ENCODE data around the gene WHRN. TPM values are rescaled to one million over a fixed set of nuclear protein-coding genes. Genes with fewer than 3 reads are reported as not detected.

Gene WHRN
- total RNA-seq, 2 experiments from 2014 or later: 19.9 to 20.5 TPM

DNA sequence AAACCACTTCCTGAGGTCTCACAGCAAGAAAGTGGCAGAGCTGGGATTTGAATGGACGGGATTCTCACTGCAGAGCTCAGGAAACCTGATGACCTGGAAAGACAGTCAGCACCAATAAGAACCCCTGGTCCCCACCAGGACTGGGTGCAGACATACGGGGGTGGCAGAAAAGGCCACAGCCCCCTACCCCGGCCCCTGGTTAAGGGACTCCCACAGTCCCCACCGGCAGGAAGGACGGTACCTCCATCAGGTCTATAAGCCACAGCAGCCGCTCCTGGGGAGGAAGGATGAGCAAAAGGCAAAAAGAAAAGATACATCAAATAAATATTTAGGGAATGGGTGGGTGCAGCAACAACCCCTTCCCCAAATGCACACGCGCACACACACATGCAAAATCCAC is 85.5 kb downstream of the WHRN start:
- H3K27me3 Mint-ChIP-seq: no peaks in the 10 kb centered on the region
- no peak overlapping the region for H3K27ac Mint-ChIP-seq
- no peaks in the 10 kb centered on the region for H3K9me3 Mint-ChIP-seq
- CTCF ChIA-PET: no interaction called here
- DNase-seq: no peak
- H3K36me3 Mint-ChIP-seq (ENCODE audit: low read depth): no peaks in the 10 kb centered on the region
- Histone ChIP-seq H3K27ac (ENCODE audit: low read depth in 1 of 2, low read length in 2 of 2) (no peak overlapping the region), H3K4me3 (ENCODE audit: low read length) (no peak overlapping the region), H3K4me1 (ENCODE audit: insufficient read depth, low read length) (peaks cover 14% of the 10 kb centered on the region), H3K9me3 (ENCODE audit: control insufficient read depth in 1 of 2, insufficient read depth in 1 of 2, low read length in 2 of 2) (no peaks in the 10 kb centered on the region), H3K27me3 (ENCODE audit: control insufficient read depth in 1 of 2, insufficient read depth in 2 of 2, low read length in 2 of 2) (no peaks in the 10 kb centered on the region), H3K36me3 (ENCODE audit: insufficient read depth, low read length) (no peaks in the 10 kb centered on the region)
- POLR2A ChIA-PET: interaction anchor here (1.3 kb wide), 1 partner anchor 30 kb away, joined by 3 read pairs; no protein-coding TSS in a partner anchor
- no peak for ATAC-seq (ENCODE audit: poor library complexity)
- intact Hi-C loops (cut with DNase I, micrococcal nuclease): no loop called here
- H3K4me3 Mint-ChIP-seq: no peak overlapping the region
- TF ChIP-seq CTCF (IDR thresholded peaks at IDR 0.05): no peak
- H3K4me1 Mint-ChIP-seq (ENCODE audit: low read depth): peaks cover 16% of the 10 kb centered on the region

- Histone ChIP-seq H3K4me1 (ENCODE audit: insufficient read depth, low read length) (peaks cover 14% of the 10 kb centered on the region), H3K9me3 (ENCODE audit: control insufficient read depth in 1 of 2, insufficient read depth in 1 of 2, low read length in 2 of 2) (no peaks in the 10 kb centered on the region), H3K36me3 (ENCODE audit: insufficient read depth, low read length) (no peaks in the 10 kb centered on the region), H3K27ac (ENCODE audit: low read depth in 1 of 2, low read length in 2 of 2) (no peak overlapping the region), H3K4me3 (ENCODE audit: low read length) (no peak overlapping the region), H3K27me3 (ENCODE audit: control insufficient read depth in 1 of 2, insufficient read depth in 2 of 2, low read length in 2 of 2) (no peaks in the 10 kb centered on the region)
- Mint-ChIP-seq H3K27ac (peak overlapping the region; percentile 4), H3K36me3 (ENCODE audit: low read depth) (no peaks in the 10 kb centered on the region), H3K9me3 (no peaks in the 10 kb centered on the region), H3K27me3 (no peaks in the 10 kb centered on the region), H3K4me1 (ENCODE audit: low read depth) (peaks cover 16% of the 10 kb centered on the region), H3K4me3 (no peak overlapping the region)
- no peak for TF ChIP-seq CTCF (IDR thresholded peaks at IDR 0.05)
- intact Hi-C loops (cut with DNase I, micrococcal nuclease): no loop called here
- POLR2A ChIA-PET: interaction anchor here (1.0 kb wide), 1 partner anchor 235 kb away, joined by 3 read pairs; no protein-coding TSS in a partner anchor
- DNase-seq: peak in 1 of 14 experiments; percentile 16
- no peak for ATAC-seq (ENCODE audit: poor library complexity)
- CTCF ChIA-PET: interaction anchor here (0.7 kb wide), 1 partner anchor 89 kb away, joined by 3 read pairs; no protein-coding TSS in a partner anchor
Measured at GRCh38 chr9:114418053-114418452, 87.2 kb downstream of the WHRN start.

- no peaks in the 10 kb centered on the region for H3K36me3 ChIP-seq (ENCODE audit: insufficient read depth, low read length)
- no peak overlapping the region for H3K4me3 ChIP-seq (ENCODE audit: low read length)
- H3K9me3 ChIP-seq (ENCODE audit: control insufficient read depth in 1 of 2, insufficient read depth in 1 of 2, low read length in 2 of 2): no peaks in the 10 kb centered on the region
- peak overlapping the region; percentile 4 for H3K27ac Mint-ChIP-seq
- H3K4me1 Mint-ChIP-seq (ENCODE audit: low read depth): peaks cover 16% of the 10 kb centered on the region
- CTCF ChIA-PET: interaction anchor here (0.7 kb wide), 2 partner anchors 12 to 90 kb away, joined by 3 read pairs; no protein-coding TSS in a partner anchor
- TF ChIP-seq CTCF (IDR thresholded peaks at IDR 0.05): no peak
- no peaks in the 10 kb centered on the region for H3K36me3 Mint-ChIP-seq (ENCODE audit: low read depth)
- peaks cover 14% of the 10 kb centered on the region for H3K4me1 ChIP-seq (ENCODE audit: insufficient read depth, low read length)
- DNase-seq: no peak
- H3K9me3 Mint-ChIP-seq: no peaks in the 10 kb centered on the region
- H3K27ac ChIP-seq (ENCODE audit: low read depth in 1 of 2, low read length in 2 of 2): no peak overlapping the region
- intact Hi-C loops (cut with DNase I, micrococcal nuclease): no loop called here
- H3K27me3 ChIP-seq (ENCODE audit: control insufficient read depth in 1 of 2, insufficient read depth in 2 of 2, low read length in 2 of 2): no peaks in the 10 kb centered on the region
- no peak overlapping the region for H3K4me3 Mint-ChIP-seq
- no peaks in the 10 kb centered on the region for H3K27me3 Mint-ChIP-seq
- no peak for ATAC-seq (ENCODE audit: poor library complexity)
- POLR2A ChIA-PET: interaction anchor here (1.0 kb wide), 1 partner anchor 236 kb away, joined by 3 read pairs; no protein-coding TSS in a partner anchor
Measured at GRCh38 chr9:114417511-114417910, 87.8 kb downstream of the WHRN start.
